WTC11 (cell line): ENCODE results near the gene LARP4B. TPM values are rescaled to one million over a fixed set of nuclear protein-coding genes. Genes with fewer than 3 reads are reported as not detected.

Experiments used
- ATAC-seq: fragments of 200-7000 bp; cut with Tn5 transposase; 2 replicates; pipeline ENCODE4 v1.10.0; 2021; ENCODE audit warnings: mild to moderate bottlenecking, moderate library complexity
- CTCF ChIA-PET: fragments of 300-600 bp; sonication (Branson Sonifier 250); formaldehyde crosslinking; loops from one replicate; lab custom pipeline; 2021; ENCODE audit warnings: antibody characterized with exemption; lab: Charles Lee
- POLR2A ChIA-PET: fragments of 350-600 bp; sonication (Branson Sonifier 250); formaldehyde crosslinking; loops from one replicate; lab custom pipeline; 2021; ENCODE audit warnings: antibody characterized with exemption; lab: Charles Lee
- DNase-seq: peaks from one replicate; pipeline ENCODE4 v3.0.0; 2021; ENCODE audit warnings: low spot score
- H3K27ac Mint-ChIP-seq: 2 replicates; pipeline ENCODE4 v1.8.0; 2021; ENCODE audit warnings: mixed read lengths
- H3K27me3 Mint-ChIP-seq: 2 replicates; pipeline ENCODE4 v1.8.0; 2021; ENCODE audit warnings: low read depth, mild to moderate bottlenecking, moderate library complexity, mixed read lengths
- H3K36me3 Mint-ChIP-seq: 2 replicates; pipeline ENCODE4 v1.8.0; 2021; ENCODE audit warnings: mixed read lengths
- H3K4me1 Mint-ChIP-seq: 2 replicates; pipeline ENCODE4 v1.8.0; 2022; ENCODE audit warnings: mixed read lengths
- H3K4me3 Mint-ChIP-seq: 2 replicates; pipeline ENCODE4 v1.8.0; 2021; ENCODE audit warnings: mild to moderate bottlenecking, moderate library complexity, mixed read lengths
- H3K9me3 Mint-ChIP-seq: 2 replicates; pipeline ENCODE4 v1.8.0; 2021; ENCODE audit warnings: mixed read lengths
- ATF6 ChIP-seq: sonication (generic); formaldehyde crosslinking; IDR thresholded peaks from 2 replicates; pipeline ENCODE4 v1.8.1; 2023; ENCODE audit warnings: mild to moderate bottlenecking, missing genetic modification reagents
- CBFB ChIP-seq: sonication (generic); formaldehyde crosslinking; IDR thresholded peaks from 2 replicates; pipeline ENCODE4 v1.8.1; 2022; ENCODE audit warnings: mild to moderate bottlenecking, low read depth, missing genetic modification reagents
- ELF4 ChIP-seq: sonication (generic); formaldehyde crosslinking; IDR thresholded peaks from 2 replicates; pipeline ENCODE4 v1.8.1; 2022; ENCODE audit warnings: low read depth, mild to moderate bottlenecking, moderate library complexity, missing genetic modification reagents
- EMX1 ChIP-seq: fragments of 250-450 bp; sonication (Bioruptor Pico); IDR thresholded peaks from 2 replicates; pipeline ENCODE4 v1.8.0; 2021; ENCODE audit warnings: mild to moderate bottlenecking
- ESRRA ChIP-seq: sonication (generic); formaldehyde crosslinking; IDR thresholded peaks from 2 replicates; pipeline ENCODE4 v1.8.1; 2022; ENCODE audit warnings: mild to moderate bottlenecking, missing genetic modification reagents, borderline replicate concordance
- FOXP1 ChIP-seq: sonication (generic); formaldehyde crosslinking; IDR thresholded peaks from 2 replicates; pipeline ENCODE4 v1.8.0; 2022; ENCODE audit warnings: missing genetic modification reagents, mild to moderate bottlenecking, moderate library complexity, borderline replicate concordance
- GABPB1 ChIP-seq: sonication (generic); formaldehyde crosslinking; IDR thresholded peaks from 2 replicates; pipeline ENCODE4 v1.8.1; 2023; ENCODE audit warnings: mild to moderate bottlenecking, missing genetic modification reagents
- SMAD3 ChIP-seq: sonication (generic); formaldehyde crosslinking; IDR thresholded peaks from 2 replicates; pipeline ENCODE4 v1.8.0; 2022; ENCODE audit warnings: missing genetic modification reagents, mild to moderate bottlenecking, borderline replicate concordance
- SOX15 ChIP-seq: fragments of 250-450 bp; sonication (Bioruptor Pico); IDR thresholded peaks from 2 replicates; pipeline ENCODE4 v1.9.0; 2021; ENCODE audit warnings: mild to moderate bottlenecking
- TEAD1 ChIP-seq: sonication (generic); formaldehyde crosslinking; IDR thresholded peaks from 2 replicates; pipeline ENCODE4 v1.8.0; 2022; ENCODE audit warnings: mild to moderate bottlenecking, missing genetic modification reagents
- ZNF138 ChIP-seq: sonication (generic); formaldehyde crosslinking; conservative IDR thresholded peaks from 2 replicates; pipeline ENCODE4 v1.8.1; 2022; ENCODE audit warnings: mild to moderate bottlenecking, moderate library complexity, missing genetic modification reagents
- ZNF232 ChIP-seq: sonication (generic); formaldehyde crosslinking; IDR thresholded peaks from 2 replicates; pipeline ENCODE4 v1.8.0; 2022; ENCODE audit warnings: mild to moderate bottlenecking, missing genetic modification reagents
- total RNA-seq: library from RNA; stranded (reverse); gene quantifications from 3 replicates; pipeline ENCODE4 v1.2.3, GENCODE V29; 2021
- TF ChIP-seq, protein P1 (sequence below): fragments of 250-450 bp; sonication (Bioruptor Pico); IDR thresholded peaks from 2 replicates; pipeline ENCODE4 v2.1.2; 2022; ENCODE audit warnings: mild to moderate bottlenecking, moderate library complexity
- TF ChIP-seq, protein P2 (sequence below): fragments of 250-450 bp; sonication (Bioruptor Pico); IDR thresholded peaks from 2 replicates; pipeline ENCODE4 v1.9.0; 2021; ENCODE audit warnings: mild to moderate bottlenecking, borderline replicate concordance
- TF ChIP-seq, protein P3 (sequence below): sonication (generic); formaldehyde crosslinking; IDR thresholded peaks from 2 replicates; pipeline ENCODE4 v1.8.1; 2023; ENCODE audit warnings: mild to moderate bottlenecking, missing genetic modification reagents, moderate library complexity
- TF ChIP-seq, protein P4 (sequence below): fragments of 250-450 bp; sonication (Bioruptor Pico); IDR thresholded peaks from 2 replicates; pipeline ENCODE4 v1.8.0; 2021; ENCODE audit warnings: mild to moderate bottlenecking
- TF ChIP-seq, protein P5 (sequence below): sonication (generic); formaldehyde crosslinking; IDR thresholded peaks from 2 replicates; pipeline ENCODE4 v1.8.0; 2023; ENCODE audit warnings: missing genetic modification reagents, mild to moderate bottlenecking, borderline replicate concordance

The LARP4B gene
- total RNA-seq, 1 experiment from 2014 or later = 87.1 TPM

DNA sequence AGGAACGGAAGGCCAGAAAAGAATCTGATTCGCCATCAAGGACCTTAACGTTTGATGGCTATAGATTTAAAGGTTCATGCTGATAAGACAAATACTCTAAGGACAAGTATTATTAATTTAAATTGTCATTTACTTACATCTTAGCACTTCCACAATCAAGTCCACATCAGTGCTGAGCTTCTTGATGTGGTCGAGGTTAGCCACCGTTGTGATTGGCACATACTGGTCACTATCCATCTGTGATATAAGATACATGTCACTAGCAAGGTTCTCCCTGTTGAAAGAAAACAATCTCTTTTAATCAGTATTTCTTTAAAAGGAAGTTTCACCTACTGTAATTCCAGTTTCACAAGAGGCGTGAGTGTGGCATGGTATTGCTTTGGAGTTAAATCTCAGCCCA is 88.7 kb downstream of the LARP4B start:
- Mint-ChIP-seq H3K27me3 (no peaks in the 10 kb centered on the region), H3K9me3 (no peaks in the 10 kb centered on the region), H3K36me3 (peaks cover 37% of the 10 kb centered on the region), H3K4me1 (no peaks in the 10 kb centered on the region), H3K4me3 (no peak overlapping the region), H3K27ac (no peak overlapping the region)
- no peak for ATAC-seq
- no peak for DNase-seq
- POLR2A ChIA-PET = no interaction called here
- CTCF ChIA-PET = no interaction called here
- TF ChIP-seq, protein P1, sequence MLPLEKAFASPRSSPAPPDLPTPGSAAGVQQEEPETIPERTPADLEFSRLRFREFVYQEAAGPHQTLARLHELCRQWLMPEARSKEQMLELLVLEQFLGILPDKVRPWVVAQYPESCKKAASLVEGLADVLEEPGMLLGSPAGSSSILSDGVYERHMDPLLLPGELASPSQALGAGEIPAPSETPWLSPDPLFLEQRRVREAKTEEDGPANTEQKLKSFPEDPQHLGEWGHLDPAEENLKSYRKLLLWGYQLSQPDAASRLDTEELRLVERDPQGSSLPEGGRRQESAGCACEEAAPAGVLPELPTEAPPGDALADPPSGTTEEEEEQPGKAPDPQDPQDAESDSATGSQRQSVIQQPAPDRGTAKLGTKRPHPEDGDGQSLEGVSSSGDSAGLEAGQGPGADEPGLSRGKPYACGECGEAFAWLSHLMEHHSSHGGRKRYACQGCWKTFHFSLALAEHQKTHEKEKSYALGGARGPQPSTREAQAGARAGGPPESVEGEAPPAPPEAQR = no peak
- TF ChIP-seq ATF6 (CRISPR knock-in tag) (no peak), ELF4 (CRISPR knock-in tag) (no peak), SOX15 (CRISPR knock-in tag) (no peak), EMX1 (CRISPR knock-in tag) (no peak), TEAD1 (CRISPR knock-in tag) (no peak), ESRRA (CRISPR knock-in tag) (no peak), FOXP1 (CRISPR knock-in tag) (no peak), GABPB1 (CRISPR knock-in tag) (no peak), ZNF138 (CRISPR knock-in tag) (no peak), CBFB (CRISPR knock-in tag) (no peak), SMAD3 (CRISPR knock-in tag) (no peak), ZNF232 (no peak)
- TF ChIP-seq, protein P2, sequence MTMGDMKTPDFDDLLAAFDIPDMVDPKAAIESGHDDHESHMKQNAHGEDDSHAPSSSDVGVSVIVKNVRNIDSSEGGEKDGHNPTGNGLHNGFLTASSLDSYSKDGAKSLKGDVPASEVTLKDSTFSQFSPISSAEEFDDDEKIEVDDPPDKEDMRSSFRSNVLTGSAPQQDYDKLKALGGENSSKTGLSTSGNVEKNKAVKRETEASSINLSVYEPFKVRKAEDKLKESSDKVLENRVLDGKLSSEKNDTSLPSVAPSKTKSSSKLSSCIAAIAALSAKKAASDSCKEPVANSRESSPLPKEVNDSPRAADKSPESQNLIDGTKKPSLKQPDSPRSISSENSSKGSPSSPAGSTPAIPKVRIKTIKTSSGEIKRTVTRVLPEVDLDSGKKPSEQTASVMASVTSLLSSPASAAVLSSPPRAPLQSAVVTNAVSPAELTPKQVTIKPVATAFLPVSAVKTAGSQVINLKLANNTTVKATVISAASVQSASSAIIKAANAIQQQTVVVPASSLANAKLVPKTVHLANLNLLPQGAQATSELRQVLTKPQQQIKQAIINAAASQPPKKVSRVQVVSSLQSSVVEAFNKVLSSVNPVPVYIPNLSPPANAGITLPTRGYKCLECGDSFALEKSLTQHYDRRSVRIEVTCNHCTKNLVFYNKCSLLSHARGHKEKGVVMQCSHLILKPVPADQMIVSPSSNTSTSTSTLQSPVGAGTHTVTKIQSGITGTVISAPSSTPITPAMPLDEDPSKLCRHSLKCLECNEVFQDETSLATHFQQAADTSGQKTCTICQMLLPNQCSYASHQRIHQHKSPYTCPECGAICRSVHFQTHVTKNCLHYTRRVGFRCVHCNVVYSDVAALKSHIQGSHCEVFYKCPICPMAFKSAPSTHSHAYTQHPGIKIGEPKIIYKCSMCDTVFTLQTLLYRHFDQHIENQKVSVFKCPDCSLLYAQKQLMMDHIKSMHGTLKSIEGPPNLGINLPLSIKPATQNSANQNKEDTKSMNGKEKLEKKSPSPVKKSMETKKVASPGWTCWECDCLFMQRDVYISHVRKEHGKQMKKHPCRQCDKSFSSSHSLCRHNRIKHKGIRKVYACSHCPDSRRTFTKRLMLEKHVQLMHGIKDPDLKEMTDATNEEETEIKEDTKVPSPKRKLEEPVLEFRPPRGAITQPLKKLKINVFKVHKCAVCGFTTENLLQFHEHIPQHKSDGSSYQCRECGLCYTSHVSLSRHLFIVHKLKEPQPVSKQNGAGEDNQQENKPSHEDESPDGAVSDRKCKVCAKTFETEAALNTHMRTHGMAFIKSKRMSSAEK (CRISPR knock-in tag) = no peak
- TF ChIP-seq, protein P3, sequence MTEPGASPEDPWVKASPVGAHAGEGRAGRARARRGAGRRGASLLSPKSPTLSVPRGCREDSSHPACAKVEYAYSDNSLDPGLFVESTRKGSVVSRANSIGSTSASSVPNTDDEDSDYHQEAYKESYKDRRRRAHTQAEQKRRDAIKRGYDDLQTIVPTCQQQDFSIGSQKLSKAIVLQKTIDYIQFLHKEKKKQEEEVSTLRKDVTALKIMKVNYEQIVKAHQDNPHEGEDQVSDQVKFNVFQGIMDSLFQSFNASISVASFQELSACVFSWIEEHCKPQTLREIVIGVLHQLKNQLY (CRISPR knock-in tag) = no peak
- TF ChIP-seq, protein P4, sequence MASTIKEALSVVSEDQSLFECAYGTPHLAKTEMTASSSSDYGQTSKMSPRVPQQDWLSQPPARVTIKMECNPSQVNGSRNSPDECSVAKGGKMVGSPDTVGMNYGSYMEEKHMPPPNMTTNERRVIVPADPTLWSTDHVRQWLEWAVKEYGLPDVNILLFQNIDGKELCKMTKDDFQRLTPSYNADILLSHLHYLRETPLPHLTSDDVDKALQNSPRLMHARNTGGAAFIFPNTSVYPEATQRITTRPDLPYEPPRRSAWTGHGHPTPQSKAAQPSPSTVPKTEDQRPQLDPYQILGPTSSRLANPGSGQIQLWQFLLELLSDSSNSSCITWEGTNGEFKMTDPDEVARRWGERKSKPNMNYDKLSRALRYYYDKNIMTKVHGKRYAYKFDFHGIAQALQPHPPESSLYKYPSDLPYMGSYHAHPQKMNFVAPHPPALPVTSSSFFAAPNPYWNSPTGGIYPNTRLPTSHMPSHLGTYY = no peak
- TF ChIP-seq, protein P5, sequence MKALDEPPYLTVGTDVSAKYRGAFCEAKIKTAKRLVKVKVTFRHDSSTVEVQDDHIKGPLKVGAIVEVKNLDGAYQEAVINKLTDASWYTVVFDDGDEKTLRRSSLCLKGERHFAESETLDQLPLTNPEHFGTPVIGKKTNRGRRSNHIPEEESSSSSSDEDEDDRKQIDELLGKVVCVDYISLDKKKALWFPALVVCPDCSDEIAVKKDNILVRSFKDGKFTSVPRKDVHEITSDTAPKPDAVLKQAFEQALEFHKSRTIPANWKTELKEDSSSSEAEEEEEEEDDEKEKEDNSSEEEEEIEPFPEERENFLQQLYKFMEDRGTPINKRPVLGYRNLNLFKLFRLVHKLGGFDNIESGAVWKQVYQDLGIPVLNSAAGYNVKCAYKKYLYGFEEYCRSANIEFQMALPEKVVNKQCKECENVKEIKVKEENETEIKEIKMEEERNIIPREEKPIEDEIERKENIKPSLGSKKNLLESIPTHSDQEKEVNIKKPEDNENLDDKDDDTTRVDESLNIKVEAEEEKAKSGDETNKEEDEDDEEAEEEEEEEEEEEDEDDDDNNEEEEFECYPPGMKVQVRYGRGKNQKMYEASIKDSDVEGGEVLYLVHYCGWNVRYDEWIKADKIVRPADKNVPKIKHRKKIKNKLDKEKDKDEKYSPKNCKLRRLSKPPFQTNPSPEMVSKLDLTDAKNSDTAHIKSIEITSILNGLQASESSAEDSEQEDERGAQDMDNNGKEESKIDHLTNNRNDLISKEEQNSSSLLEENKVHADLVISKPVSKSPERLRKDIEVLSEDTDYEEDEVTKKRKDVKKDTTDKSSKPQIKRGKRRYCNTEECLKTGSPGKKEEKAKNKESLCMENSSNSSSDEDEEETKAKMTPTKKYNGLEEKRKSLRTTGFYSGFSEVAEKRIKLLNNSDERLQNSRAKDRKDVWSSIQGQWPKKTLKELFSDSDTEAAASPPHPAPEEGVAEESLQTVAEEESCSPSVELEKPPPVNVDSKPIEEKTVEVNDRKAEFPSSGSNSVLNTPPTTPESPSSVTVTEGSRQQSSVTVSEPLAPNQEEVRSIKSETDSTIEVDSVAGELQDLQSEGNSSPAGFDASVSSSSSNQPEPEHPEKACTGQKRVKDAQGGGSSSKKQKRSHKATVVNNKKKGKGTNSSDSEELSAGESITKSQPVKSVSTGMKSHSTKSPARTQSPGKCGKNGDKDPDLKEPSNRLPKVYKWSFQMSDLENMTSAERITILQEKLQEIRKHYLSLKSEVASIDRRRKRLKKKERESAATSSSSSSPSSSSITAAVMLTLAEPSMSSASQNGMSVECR = no peak
